Measurements from ENCODE around the gene FOXN1.

- TF ChIP-seq CTCF (IDR thresholded peaks at IDR 0.05) (no peak), IRF1 (CRISPR knock-in tag; IDR thresholded peaks at IDR 0.05) (no peak), FOXK1 (CRISPR knock-in tag; IDR thresholded peaks at IDR 0.05) (no peak), MAX (CRISPR knock-in tag; IDR thresholded peaks at IDR 0.05) (no peak), PREB (CRISPR knock-in tag; IDR thresholded peaks at IDR 0.05; ENCODE audit: borderline replicate concordance) (no peak), CREM (CRISPR knock-in tag; IDR thresholded peaks at IDR 0.05) (no peak), FOXP1 (CRISPR knock-in tag; IDR thresholded peaks at IDR 0.05; ENCODE audit: borderline replicate concordance) (no peak)
These were observed 23.5 kb upstream of the FOXN1 start for GRCh38 chr17:28482551-28483199.

Measured in WTC11 (cell line).